SK-N-SH treated with all-trans-retinoic acid at 6 μM for 48 hours (cell line): ENCODE results near the gene HSF2BP.

Experiments
- BACH2 ChIP-seq: fragments of 250-450 bp; sonication (Bioruptor Pico); IDR thresholded peaks from 2 replicates; pipeline ENCODE4 v1.9.0; 2021; ENCODE audit warnings: mild to moderate bottlenecking, borderline replicate concordance
- CSDC2 ChIP-seq: fragments of 250-450 bp; sonication (Bioruptor Pico); IDR thresholded peaks from 2 replicates; pipeline ENCODE4 v1.5.0; 2020; ENCODE audit warnings: mild to moderate bottlenecking, moderate library complexity
- ISL1 ChIP-seq: fragments of 250-450 bp; sonication (Bioruptor Pico); IDR thresholded peaks from 2 replicates; pipeline ENCODE4 v2.1.2; 2022; ENCODE audit warnings: mild to moderate bottlenecking, moderate library complexity
- TOX ChIP-seq: fragments of 250-450 bp; sonication (Bioruptor Pico); IDR thresholded peaks from 2 replicates; pipeline ENCODE4 v1.8.0; 2021; ENCODE audit warnings: mild to moderate bottlenecking, moderate library complexity, borderline replicate concordance
- TSHZ2 ChIP-seq: fragments of 250-450 bp; sonication (Bioruptor Pico); IDR thresholded peaks from 2 replicates; pipeline ENCODE4 v1.5.0; 2020; ENCODE audit warnings: mild to moderate bottlenecking, moderate library complexity
- ZFP3 ChIP-seq: fragments of 250-450 bp; sonication (Bioruptor Pico); IDR thresholded peaks from 2 replicates; pipeline ENCODE4 v1.5.0; 2020; ENCODE audit warnings: mild to moderate bottlenecking, moderate library complexity
- ZNF8 ChIP-seq: fragments of 450-650 bp; formaldehyde crosslinking; IDR thresholded peaks from 2 replicates; pipeline ENCODE4 v1.5.0; 2020; ENCODE audit warnings: mild to moderate bottlenecking, moderate library complexity
- TF ChIP-seq, protein P1 (sequence below): fragments of 250-450 bp; sonication (Bioruptor Pico); IDR thresholded peaks from 2 replicates; pipeline ENCODE4 v1.5.1; 2020; ENCODE audit warnings: low read depth, mild to moderate bottlenecking, moderate library complexity

DNA sequence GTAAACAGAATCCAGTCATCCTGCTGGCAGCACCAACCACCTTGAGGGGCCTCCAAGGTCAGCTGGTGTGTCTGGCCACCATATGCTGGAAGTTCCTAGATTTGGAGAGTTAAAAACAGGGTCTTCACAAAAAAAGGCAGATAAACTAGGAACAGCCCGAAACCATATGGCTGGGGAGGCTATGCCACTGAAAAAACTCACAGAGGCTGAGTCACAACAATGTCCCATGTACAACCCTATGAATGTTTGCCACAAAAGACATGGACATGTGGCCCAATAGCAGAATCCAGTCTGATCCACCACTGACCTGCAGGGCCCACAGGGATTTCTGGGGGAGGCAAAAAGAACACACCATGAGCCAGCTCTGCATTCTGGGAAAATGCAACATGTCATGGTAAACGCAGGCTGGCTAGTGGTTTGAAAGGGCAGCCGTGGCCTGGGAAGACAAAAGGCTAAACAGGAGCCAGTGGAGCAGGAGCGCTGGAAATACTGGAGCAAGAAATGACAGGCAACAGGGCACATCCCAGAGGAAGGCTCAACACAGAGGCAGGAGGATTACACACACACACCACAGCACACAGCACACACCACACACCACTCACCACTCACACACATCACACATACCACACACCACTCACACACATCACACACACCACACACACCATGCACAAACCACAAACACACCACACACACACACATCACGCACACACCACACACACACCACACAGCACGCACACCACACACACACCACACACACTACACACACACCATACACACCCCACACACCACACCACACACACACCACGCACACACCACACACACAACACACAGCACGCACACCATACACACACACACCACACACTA, 55.4 kb downstream of the HSF2BP start:
- TF ChIP-seq BACH2 (CRISPR knock-in tag) (no peak; the same call in 1 of the 2 replicates), ZFP3 (no peak), ZNF8 (0 out of 2 replicates have a peak, but pooled peaks have one; percentile 2), TOX (CRISPR knock-in tag) (no peak), ISL1 (CRISPR knock-in tag) (no peak), TSHZ2 (CRISPR knock-in tag) (no peak), CSDC2 (CRISPR knock-in tag) (no peak)
- TF ChIP-seq, protein P1, sequence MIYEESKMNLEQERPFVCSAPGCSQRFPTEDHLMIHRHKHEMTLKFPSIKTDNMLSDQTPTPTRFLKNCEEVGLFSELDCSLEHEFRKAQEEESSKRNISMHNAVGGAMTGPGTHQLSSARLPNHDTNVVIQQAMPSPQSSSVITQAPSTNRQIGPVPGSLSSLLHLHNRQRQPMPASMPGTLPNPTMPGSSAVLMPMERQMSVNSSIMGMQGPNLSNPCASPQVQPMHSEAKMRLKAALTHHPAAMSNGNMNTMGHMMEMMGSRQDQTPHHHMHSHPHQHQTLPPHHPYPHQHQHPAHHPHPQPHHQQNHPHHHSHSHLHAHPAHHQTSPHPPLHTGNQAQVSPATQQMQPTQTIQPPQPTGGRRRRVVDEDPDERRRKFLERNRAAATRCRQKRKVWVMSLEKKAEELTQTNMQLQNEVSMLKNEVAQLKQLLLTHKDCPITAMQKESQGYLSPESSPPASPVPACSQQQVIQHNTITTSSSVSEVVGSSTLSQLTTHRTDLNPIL, result no peak
